NB4 (cell line): ENCODE measurements around the gene LPCAT1.

ENCODE experiments used
- DNase-seq: peaks from one replicate; pipeline ENCODE4 v3.0.0; 2010; ENCODE audit warnings: low read depth
- H3K4me3 ChIP-seq: one replicate; pipeline ENCODE4 v1.5.1; 2011; ENCODE audit warnings: mild to moderate bottlenecking, low read depth, low read length, moderate library complexity
- MAX ChIP-seq: IDR thresholded peaks from 2 replicates; pipeline ENCODE4 v1.6.1; 2011; ENCODE audit warnings: low read depth, low read length
- MYC ChIP-seq: IDR thresholded peaks from 2 replicates; pipeline ENCODE4 v1.6.1; 2011; ENCODE audit warnings: low read depth, low read length
- POLR2A ChIP-seq: IDR thresholded peaks from 2 replicates; pipeline ENCODE4 v1.6.1; 2011; ENCODE audit warnings: mild to moderate bottlenecking; ENCODE audit not compliant: insufficient read length; ENCODE audit errors: extremely low read depth
- TF ChIP-seq, protein P1 (sequence below): IDR thresholded peaks from one replicate; pipeline ENCODE4 v1.5.1; 2012; ENCODE audit warnings: low read depth, low read length

The LPCAT1 gene

GRCh38 chr5:1497242-1497777 lies 26.4 kb downstream of the LPCAT1 start:
- DNase-seq = no peak
- TF ChIP-seq, protein P1, sequence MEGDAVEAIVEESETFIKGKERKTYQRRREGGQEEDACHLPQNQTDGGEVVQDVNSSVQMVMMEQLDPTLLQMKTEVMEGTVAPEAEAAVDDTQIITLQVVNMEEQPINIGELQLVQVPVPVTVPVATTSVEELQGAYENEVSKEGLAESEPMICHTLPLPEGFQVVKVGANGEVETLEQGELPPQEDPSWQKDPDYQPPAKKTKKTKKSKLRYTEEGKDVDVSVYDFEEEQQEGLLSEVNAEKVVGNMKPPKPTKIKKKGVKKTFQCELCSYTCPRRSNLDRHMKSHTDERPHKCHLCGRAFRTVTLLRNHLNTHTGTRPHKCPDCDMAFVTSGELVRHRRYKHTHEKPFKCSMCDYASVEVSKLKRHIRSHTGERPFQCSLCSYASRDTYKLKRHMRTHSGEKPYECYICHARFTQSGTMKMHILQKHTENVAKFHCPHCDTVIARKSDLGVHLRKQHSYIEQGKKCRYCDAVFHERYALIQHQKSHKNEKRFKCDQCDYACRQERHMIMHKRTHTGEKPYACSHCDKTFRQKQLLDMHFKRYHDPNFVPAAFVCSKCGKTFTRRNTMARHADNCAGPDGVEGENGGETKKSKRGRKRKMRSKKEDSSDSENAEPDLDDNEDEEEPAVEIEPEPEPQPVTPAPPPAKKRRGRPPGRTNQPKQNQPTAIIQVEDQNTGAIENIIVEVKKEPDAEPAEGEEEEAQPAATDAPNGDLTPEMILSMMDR = no peak
- no peak overlapping the region for H3K4me3 ChIP-seq

GRCh38 chr5:1495525-1495897 lies 28.2 kb downstream of the LPCAT1 start:
- DNase-seq = peak; percentile 75
- TF ChIP-seq, protein P1 = no peak
- TF ChIP-seq MYC (no peak), MAX (no peak), POLR2A (no peak)
- peak overlapping the region; percentile 39 for H3K4me3 ChIP-seq

GRCh38 chr5:1494780-1495524 lies 28.8 kb downstream of the LPCAT1 start:
- TF ChIP-seq POLR2A (peak; percentile 13), MYC (peak; percentile 93), MAX (peak; percentile 91)
- TF ChIP-seq, protein P1 = peak; percentile 26
- DNase-seq = peak; percentile 97
- peak overlapping the region; percentile 70 for H3K4me3 ChIP-seq

DNA sequence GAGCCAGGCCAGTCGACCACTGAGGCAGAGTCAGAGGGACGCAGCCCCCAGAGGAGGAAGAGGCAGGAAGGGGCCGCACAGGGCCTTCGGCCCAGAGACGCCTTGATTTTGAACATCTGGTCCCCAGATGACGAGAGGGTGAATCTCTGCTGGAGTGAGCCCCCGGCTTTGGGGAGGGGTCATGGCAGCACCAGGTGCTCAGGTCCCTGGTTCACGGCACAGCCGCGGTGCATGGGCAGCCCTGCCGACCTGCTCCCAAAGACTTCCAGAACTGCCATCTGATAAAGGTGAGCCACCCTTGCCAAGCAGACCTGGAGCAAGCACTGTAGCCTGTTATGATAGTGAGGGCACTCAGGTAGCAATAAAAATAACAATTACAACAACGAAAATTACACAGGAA lies 29.8 kb downstream of the LPCAT1 start:
- DNase-seq = no peak
- peak overlapping the region; percentile 70 for H3K4me3 ChIP-seq
- TF ChIP-seq, protein P1 = no peak
- TF ChIP-seq MYC (no peak), MAX (no peak), POLR2A (no peak)

GRCh38 chr5:1493413-1493812 lies 30.3 kb downstream of the LPCAT1 start:
- no peak for TF ChIP-seq MYC
- TF ChIP-seq MAX = no peak
- TF ChIP-seq POLR2A = no peak
- TF ChIP-seq, protein P1 = no peak
- peak overlapping the region; percentile 70 for H3K4me3 ChIP-seq
- no peak for DNase-seq

- TF ChIP-seq POLR2A (no peak), MAX (no peak), MYC (no peak)
- TF ChIP-seq, protein P1 = no peak
- DNase-seq = peak; percentile 64
- H3K4me3 ChIP-seq = peak overlapping the region; percentile 9
Observed at GRCh38 chr5:1492757-1493156, 31.0 kb downstream of the LPCAT1 start.
